Thyroid gland (tissue), 4 donors: ENCODE measurements around the gene RPAP2.

Experiments used
- CTCF ChIP-seq, 6 experiments: fragments of 200-600 bp in 3 of 6; fragments of 450-650 bp in 3 of 6; sonication (generic) in 3 of 6; IDR thresholded peaks; one replicate each; pipeline ENCODE4 v1.5.1; 2016 to 2019; ENCODE audit warnings: antibody characterized with exemption in 6 of 6, mild to moderate bottlenecking in 2 of 6, inconsistent platforms in 1 of 6, moderate library complexity in 1 of 6
- POLR2A ChIP-seq, 2 donors: fragments of 450-650 bp; IDR thresholded peaks; one replicate each; pipeline ENCODE4 v1.6.1; 2017; ENCODE audit warnings: antibody characterized with exemption in 2 of 2, mild to moderate bottlenecking in 2 of 2, moderate library complexity in 1 of 2

- TF ChIP-seq CTCF (IDR thresholded peaks at IDR 0.05) (no peak), POLR2A (IDR thresholded peaks at IDR 0.05) (no peak)
These were observed 145.0 kb downstream of the RPAP2 start for GRCh38 chr1:92443893-92444292.
